GM03348 (cell line): ENCODE results near the gene AARS1.
"Not testable (repeated sequence)": the region's sequence is repeated elsewhere in the genome, so short reads cannot be mapped to it uniquely, and the experiment has no call there.

Source experiments
- DNase-seq: peaks from one replicate; pipeline ENCODE4 v3.0.0; 2012; ENCODE audit warnings: low spot score

Gene AARS1

DNA sequence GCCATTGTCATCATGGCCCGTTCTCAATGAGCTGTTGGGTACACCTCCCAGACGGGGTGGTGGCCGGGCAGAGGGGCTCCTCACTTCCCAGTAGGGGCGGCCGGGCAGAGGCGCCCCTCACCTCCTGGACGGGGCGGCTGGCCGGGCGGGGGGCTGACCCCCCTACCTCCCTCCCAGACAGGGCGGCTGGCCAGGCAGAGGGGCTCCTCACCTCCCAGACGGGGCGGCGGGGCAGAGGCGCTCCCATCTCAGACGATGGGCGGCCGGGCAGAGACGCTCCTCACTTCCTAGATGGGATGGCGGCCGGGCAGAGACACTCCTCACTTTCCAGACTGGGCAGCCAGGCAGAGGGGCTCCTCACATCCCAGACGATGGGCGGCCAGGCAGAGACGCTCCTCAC, 64.7 kb downstream of the AARS1 start:
- DNase-seq = not testable (repeated sequence)

DNA sequence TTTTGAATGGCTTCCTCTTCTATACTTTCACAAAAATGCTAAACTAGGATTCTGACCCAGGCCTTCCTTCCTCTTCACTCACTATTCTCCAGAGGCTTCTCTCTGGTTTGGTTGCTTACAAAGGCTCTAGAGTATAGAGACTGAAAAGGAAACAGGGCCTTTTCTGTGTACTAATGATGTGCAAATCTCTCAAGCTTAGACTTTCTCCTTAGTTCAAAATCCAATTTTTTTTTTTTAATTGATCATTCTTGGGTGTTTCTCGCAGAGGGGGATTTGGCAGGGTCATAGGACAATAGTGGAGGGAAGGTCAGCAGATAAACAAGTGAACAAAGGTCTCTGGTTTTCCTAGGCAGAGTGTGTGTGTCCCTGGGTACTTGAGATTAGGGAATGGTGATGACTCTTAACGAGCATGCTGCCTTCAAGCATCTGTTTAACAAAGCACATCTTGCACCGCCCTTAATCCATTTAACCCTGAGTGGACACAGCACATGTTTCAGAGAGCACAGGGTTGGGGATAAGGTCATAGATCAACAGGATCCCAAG, 65.3 kb downstream of the AARS1 start:
- not testable (repeated sequence) for DNase-seq

DNA sequence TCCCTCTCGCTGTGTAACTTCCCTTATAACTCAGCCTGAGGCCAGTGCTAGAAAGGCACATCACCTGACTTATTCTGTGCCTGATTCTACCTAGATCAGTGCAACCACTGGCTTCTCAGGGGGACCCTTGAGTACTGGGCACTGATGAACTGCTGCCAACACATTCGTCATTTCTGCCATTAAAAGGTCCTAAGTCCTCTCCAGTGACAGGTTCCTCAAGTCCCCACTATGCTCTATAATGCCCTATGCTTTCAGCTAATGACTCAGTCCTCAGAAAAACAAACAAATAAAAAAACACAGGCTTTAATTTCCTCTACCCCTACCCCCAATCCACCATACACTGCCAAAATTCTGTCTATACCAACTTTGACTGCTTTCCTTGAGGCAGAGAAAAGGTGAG, 66.1 kb downstream of the AARS1 start:
- DNase-seq = not testable (repeated sequence)

DNA sequence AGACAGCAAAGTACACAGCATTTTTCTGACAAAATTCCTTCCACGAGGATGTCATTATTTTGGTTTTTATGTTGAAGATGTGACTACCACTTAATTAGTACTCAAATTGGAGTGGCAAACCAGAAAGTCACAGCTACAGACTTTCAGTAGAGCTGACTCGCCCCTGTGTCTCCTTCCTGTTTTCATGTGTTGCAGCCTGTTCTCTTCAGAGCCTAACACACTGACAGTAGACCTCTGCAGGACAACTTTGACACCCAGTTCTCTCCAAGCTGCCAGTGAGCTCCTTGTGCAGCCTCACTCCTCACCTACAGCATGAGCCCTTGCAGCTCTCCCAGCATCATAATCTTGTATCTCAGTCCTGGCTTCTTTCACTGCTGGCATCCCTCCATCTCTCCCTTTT, 66.7 kb downstream of the AARS1 start:
- not testable (repeated sequence) for DNase-seq

DNA sequence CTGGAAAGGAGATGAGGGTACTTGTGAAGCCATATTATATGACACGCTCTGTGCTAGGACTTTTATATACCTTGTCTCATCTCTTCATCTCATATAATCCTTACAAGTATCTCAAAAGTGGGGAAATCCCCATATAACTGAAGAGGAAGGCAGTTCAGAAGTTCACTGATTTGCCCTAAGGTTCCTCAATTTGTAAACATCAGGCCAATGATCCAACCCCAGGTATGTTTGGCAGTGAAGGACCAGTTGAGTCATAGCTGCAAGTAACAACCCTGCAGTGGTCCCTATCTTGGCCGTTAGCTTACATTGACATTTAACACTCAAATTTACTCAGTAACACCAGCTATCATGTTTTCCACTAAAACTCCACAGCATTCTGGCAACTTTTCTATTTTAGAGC, 70.7 kb downstream of the AARS1 start:
- not testable (repeated sequence) for DNase-seq

DNA sequence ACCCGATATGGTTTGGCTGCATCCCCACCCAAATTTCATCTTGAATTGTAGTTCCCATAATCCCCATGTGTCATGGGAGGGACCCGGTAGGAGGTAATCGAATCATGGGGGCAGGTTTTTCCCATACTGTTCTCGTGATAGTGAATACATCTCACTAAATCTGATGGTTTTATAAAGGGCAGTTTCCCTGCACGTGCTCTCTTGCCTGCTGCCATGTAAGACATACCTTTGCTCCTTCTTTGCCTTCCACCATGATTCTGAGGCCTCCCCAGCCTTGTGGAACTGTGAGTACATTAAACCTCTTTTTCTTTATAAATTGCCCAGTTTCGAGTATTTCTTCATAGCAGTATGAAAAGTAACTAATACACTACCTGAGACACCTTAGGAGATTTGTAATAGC, 82.9 kb downstream of the AARS1 start:
- DNase-seq = not testable (repeated sequence)

DNA sequence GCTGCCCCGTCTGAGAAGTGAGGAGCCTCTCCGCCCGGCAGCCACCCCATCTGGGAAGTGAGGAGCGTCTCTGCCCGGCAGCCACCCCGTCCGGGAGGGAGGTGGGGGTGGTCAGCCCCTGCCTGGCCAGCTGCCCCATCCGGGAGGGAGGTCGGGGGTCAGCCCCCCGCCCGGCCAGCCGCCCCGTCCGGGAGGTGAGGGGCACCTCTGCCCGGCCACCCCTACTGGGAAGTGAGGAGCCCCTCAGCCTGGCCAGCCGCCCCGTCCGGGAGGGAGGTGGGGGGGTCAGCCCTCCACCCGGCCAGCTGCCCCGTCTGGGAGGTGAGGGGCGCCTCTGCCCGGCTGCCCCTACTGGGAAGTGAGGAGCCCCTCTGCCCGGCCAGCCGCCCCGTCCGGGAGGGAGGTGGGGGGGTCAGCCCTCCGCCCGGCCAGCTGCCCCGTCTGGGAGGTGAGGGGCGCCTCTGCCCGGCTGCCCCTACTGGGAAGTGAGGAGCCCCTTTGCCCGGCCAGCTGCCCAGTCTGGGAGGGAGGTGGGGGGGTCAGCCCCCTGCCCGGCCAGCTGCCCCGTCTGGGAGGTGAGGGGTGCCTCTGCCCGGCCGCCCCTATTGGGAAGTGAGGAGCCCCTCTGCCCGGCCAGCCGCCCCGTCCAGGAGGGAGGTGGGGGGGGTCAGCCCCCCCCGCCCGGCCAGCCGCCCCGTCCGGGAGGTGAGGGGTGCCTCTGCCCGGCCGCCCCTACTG, 84.5 kb downstream of the AARS1 start:
- not testable (repeated sequence) for DNase-seq

DNA sequence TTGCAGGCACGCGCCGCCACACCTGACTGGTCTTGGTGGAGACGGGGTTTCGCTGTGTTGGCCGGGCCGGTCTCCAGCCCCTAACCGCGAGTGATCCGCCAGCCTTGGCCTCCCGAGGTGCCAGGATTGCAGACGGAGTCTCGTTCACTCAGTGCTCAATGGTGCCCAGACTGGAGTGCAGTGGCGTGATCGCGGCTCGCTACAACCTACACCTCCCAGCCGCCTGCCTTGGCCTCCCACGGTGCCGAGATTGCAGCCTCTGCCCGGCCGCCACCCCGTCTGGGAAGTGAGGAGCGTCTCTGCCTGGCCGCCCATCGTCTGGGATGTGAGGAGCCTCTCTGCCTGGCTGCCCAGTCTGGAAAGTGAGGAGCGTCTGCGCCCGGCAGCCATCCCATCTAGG, 85.3 kb downstream of the AARS1 start:
- not testable (repeated sequence) for DNase-seq

DNA sequence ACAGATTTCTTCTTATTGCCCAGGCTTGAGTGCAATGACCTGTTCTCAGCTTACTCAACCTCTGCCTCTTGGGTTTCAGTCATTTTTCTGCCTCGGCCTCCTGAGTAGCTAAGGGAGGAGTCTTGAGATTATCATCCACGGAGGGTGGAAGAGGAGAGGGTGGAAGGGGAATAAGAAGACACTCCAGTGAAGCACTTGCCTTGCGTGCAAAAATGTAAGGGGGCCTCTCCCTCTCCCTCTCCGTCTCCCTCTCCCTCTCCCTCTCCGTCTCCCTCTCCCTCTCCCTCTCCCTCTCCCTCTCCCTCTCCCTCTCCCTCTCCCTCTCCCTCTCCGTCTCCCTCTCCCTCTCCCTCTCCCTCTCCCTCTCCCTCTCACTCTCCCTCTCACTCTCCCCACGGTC, 85.8 kb downstream of the AARS1 start:
- DNase-seq = not testable (repeated sequence)
